Fibroblast of lung (primary cell): ENCODE results near the gene SPDYE16. TPM values are rescaled to one million over a fixed set of nuclear protein-coding genes. Genes with fewer than 3 reads are reported as not detected.
"Not testable (repeated sequence)": the region's sequence is repeated elsewhere in the genome, so short reads cannot be mapped to it uniquely, and the experiment has no call there.

Source experiments
- DNase-seq, 2 donors: peaks; one replicate each; pipeline versions ENCODE4 v3.0.0 to v3.0.0-alpha.2; 2010; ENCODE audit warnings: low read depth in 2 of 2
- H2AFZ ChIP-seq: 2 replicates; pipeline ENCODE4 v1.5.1; 2012; ENCODE audit warnings: low read length, control low read depth, inconsistent platforms
- H3K27ac ChIP-seq: 2 replicates; pipeline ENCODE4 v1.5.1; 2011; ENCODE audit warnings: low read length, control low read depth; ENCODE audit not compliant: insufficient read depth
- H3K27me3 ChIP-seq: 2 replicates; pipeline ENCODE4 v1.5.1; 2011; ENCODE audit warnings: mild to moderate bottlenecking, low read length; ENCODE audit not compliant: control insufficient read depth, insufficient read depth
- H3K36me3 ChIP-seq: 2 replicates; pipeline ENCODE4 v1.5.1; 2011; ENCODE audit warnings: low read length; ENCODE audit not compliant: control insufficient read depth, insufficient read depth
- H3K4me1 ChIP-seq: 2 replicates; pipeline ENCODE4 v1.5.1; 2011; ENCODE audit warnings: low read length; ENCODE audit not compliant: control insufficient read depth, insufficient read depth; ENCODE audit errors: extremely low read depth
- H3K4me2 ChIP-seq: 2 replicates; pipeline ENCODE4 v1.5.1; 2011; ENCODE audit warnings: low read length, control low read depth; ENCODE audit not compliant: insufficient read depth; ENCODE audit errors: extremely low read depth
- H3K4me3 ChIP-seq, 4 experiments: fragments of 200-600 bp in 1 of 4; sonication (generic) in 1 of 4; replicated peaks in 1 of 4; 2 replicates each; pipeline ENCODE4 v1.5.1; 2011 to 2016; ENCODE audit warnings: low read length in 4 of 4, low read depth in 3 of 4, mild to moderate bottlenecking in 3 of 4, control low read depth in 2 of 4, inconsistent platforms in 1 of 4, mixed read lengths in 1 of 4; ENCODE audit not compliant: insufficient read depth in 1 of 4; ENCODE audit errors: control extremely low read depth in 1 of 4
- H3K79me2 ChIP-seq: 2 replicates; pipeline ENCODE4 v1.5.1; 2012; ENCODE audit warnings: mild to moderate bottlenecking, low read length, inconsistent platforms; ENCODE audit not compliant: control insufficient read depth, insufficient read depth
- H3K9ac ChIP-seq: 2 replicates; pipeline ENCODE4 v1.5.1; 2011; ENCODE audit warnings: mild to moderate bottlenecking, low read length, control low read depth; ENCODE audit not compliant: insufficient read depth
- H3K9me3 ChIP-seq: 2 replicates; pipeline ENCODE4 v1.5.1; 2012; ENCODE audit warnings: low read depth, low read length; ENCODE audit not compliant: control insufficient read depth, insufficient read depth
- H4K20me1 ChIP-seq: 2 replicates; pipeline ENCODE4 v1.5.1; 2011; ENCODE audit warnings: low read length; ENCODE audit not compliant: control insufficient read depth, insufficient read depth; ENCODE audit errors: extremely low read depth
- polyA minus RNA-seq: library from RNA; depleted of rRNA, polyadenylated mRNA; stranded (reverse); fragments of >200 nt; gene quantifications from 2 replicates; pipeline ENCODE4 v1.2.3, GENCODE V29; 2011; ENCODE audit warnings: low replicate concordance
- polyA plus RNA-seq, 2 donors: library from polyadenylated mRNA; depleted of rRNA in 1 of 2; stranded (reverse) in 1 of 2; unstranded in 1 of 2; fragments of >200 nt; gene quantifications; 2 replicates each; pipeline ENCODE4 v1.2.1, GENCODE V29; 2011 to 2012; ENCODE audit warnings: missing spikeins in 1 of 2
- total RNA-seq: library from RNA; depleted of rRNA; stranded (reverse); fragments of >200 nt; gene quantifications from 2 replicates; pipeline ENCODE4 v1.2.1, GENCODE V29; 2014

SPDYE16 gene, protein sequence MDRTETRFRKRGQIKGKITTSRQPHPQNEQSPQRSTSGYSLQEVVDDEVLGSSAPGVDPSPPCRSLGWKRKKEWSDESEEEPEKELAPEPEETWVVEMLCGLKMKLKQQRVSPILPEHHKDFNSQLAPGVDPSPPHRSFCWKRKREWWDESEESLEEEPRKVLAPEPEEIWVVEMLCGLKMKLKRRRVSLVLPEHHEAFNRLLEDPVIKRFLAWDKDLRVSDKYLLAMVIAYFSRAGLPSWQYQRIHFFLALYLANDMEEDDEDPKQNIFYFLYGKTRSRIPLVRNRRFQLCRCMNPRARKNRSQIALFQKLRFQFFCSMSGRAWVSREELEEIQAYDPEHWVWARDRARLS
- total RNA-seq (0.17 and 0.51 TPM in 2 replicates), polyA plus RNA-seq (not detected in 2 replicates), polyA minus RNA-seq (not detected in 2 replicates)
- polyA plus RNA-seq (2012): 0.14 TPM in 1 of 2 replicates, not detected in the other

- H3K27ac ChIP-seq, H3K4me1 ChIP-seq, H3K4me3 ChIP-seq, H3K4me2 ChIP-seq, H3K9ac ChIP-seq, H4K20me1 ChIP-seq, H3K9me3 ChIP-seq, DNase-seq, H3K79me2 ChIP-seq, H3K27me3 ChIP-seq, H3K36me3 ChIP-seq, H2AFZ ChIP-seq: not testable (repeated sequence)
These were observed at the start of gene SPDYE16 for GRCh38 chr7:76543197-76543596. Gene SPDYE16, minus strand, starts transcription at chr7:76543297. Its CDS starts 1,838 bp downstream, at chr7:76541459.

- H3K9ac ChIP-seq, H3K36me3 ChIP-seq, H3K79me2 ChIP-seq, H3K4me2 ChIP-seq, H2AFZ ChIP-seq, H3K4me3 ChIP-seq, H3K9me3 ChIP-seq, H4K20me1 ChIP-seq, H3K4me1 ChIP-seq, DNase-seq, H3K27ac ChIP-seq, H3K27me3 ChIP-seq: not testable (repeated sequence)
These were observed 49.6 kb upstream of the SPDYE16 start for GRCh38 chr7:76592694-76593093.

GRCh38 chr7:76591602-76592304, 48.7 kb upstream of the SPDYE16 start:
- H3K4me2 ChIP-seq, H2AFZ ChIP-seq, DNase-seq, H3K79me2 ChIP-seq, H3K36me3 ChIP-seq, H4K20me1 ChIP-seq, H3K9me3 ChIP-seq, H3K4me1 ChIP-seq, H3K27ac ChIP-seq, H3K4me3 ChIP-seq, H3K27me3 ChIP-seq, H3K9ac ChIP-seq: not testable (repeated sequence)

DNA sequence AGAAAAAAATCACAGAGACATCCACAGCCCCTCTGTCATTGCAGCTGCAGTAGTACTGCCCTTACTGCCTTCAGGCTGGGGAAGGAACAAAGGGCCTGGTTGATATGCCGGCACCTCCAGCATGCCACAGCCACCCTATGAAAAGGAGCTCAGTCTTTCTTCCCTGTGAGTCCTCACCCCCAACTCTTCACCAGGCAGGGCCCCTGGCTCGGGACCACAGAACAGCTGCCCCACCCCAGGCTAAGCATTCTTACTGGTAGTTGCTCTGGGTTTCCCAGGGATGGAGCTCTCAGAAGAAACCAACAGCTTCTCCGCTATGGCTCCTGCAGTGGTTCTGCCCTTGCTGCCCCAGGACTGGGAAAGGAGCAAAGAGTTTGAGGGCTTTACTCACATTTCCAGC, 47.9 kb upstream of the SPDYE16 start:
- H3K4me1 ChIP-seq, DNase-seq, H3K9me3 ChIP-seq, H4K20me1 ChIP-seq, H3K36me3 ChIP-seq, H3K79me2 ChIP-seq, H3K27me3 ChIP-seq, H3K9ac ChIP-seq, H3K27ac ChIP-seq, H2AFZ ChIP-seq, H3K4me2 ChIP-seq, H3K4me3 ChIP-seq: not testable (repeated sequence)

- not testable (repeated sequence) for H3K4me2 ChIP-seq
- peaks cover 13% of the 10 kb centered on the region for H3K79me2 ChIP-seq
These were observed 45.5 kb upstream of the SPDYE16 start for GRCh38 chr7:76588586-76588985.

DNA sequence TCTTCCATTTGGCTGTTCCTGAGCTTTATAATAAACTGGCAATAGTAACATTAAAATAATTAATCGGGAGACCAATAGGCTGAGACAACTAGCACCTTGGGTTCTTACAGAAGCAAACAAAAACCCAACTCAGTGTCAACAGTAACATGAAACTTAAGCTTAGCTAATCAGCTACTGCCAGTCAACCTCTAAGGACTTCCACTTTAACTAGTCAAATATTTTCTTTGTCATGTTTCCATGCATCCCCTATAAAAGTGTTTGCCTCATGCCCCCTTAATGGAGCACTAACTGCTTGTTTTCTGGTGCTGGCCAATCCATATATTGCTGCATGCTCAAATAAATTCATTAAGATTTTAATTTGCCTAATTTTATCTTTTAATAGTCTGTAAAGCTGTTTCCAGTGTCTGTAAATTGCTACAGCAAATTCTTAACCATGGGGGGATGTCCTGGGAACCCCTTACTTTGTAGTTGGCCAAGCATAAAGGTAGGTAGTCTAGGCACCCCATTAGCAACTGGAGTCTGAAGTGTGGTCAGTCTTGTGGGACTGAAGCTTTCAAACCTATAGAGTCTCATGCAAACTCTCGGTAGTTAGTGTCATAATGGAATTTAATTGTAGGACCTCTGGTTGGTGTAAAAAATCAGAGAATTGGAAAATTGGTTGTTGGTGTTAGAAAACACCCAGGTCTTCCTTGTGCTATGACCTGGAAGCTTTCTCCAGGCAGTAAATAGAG, 43.7 kb upstream of the SPDYE16 start:
- H3K79me2 ChIP-seq: peaks cover 13% of the 10 kb centered on the region
- not testable (repeated sequence) for H2AFZ ChIP-seq, H3K9me3 ChIP-seq, H4K20me1 ChIP-seq, H3K9ac ChIP-seq, H3K27ac ChIP-seq, H3K4me3 ChIP-seq, DNase-seq, H3K36me3 ChIP-seq, H3K27me3 ChIP-seq, H3K4me1 ChIP-seq, H3K4me2 ChIP-seq

More at GRCh38 chr7:76588586-76588985, 45.5 kb upstream of the SPDYE16 start:
- H3K9me3 ChIP-seq, H3K4me1 ChIP-seq, H3K27me3 ChIP-seq, H2AFZ ChIP-seq, H3K4me3 ChIP-seq, H3K36me3 ChIP-seq, H3K9ac ChIP-seq, DNase-seq, H3K27ac ChIP-seq, H4K20me1 ChIP-seq: not testable (repeated sequence)
